ENCODE data around the gene PATE4. TPM values are rescaled to one million over a fixed set of nuclear protein-coding genes. Genes with fewer than 3 reads are reported as not detected.
"Not testable (repeated sequence)": the region's sequence is repeated elsewhere in the genome, so short reads cannot be mapped to it uniquely, and the experiment has no call there.

The PATE4 gene
- total RNA-seq, 1 experiment from 2014 or later, result not detected

DNA sequence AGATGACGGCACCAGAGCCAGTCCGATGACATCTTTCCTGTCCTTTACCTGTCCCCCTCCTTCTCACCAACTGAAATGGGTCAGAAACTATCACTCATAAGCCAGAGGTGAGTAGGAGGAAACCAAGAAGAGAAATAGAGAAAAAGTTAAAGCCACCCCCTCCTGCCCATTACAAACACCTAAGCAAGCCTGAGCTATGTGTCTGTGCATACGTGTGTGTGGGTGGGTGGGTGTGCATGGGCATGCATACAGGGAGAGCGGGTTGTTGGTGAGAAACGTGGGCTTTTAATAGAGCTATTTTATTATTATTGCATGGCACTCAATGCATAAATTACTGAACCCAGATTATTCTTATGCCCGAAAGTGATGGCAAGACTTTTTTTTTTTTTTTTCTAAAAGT lies 2.6 kb downstream of the PATE4 start:
- intact Hi-C loops (cut with micrococcal nuclease; ENCODE audit: unreplicated experiment), result no loop called here
- H3K36me3 Mint-ChIP-seq (ENCODE audit: insufficient read depth, unreplicated experiment), result no peaks in the 10 kb centered on the region
- BruUV-seq (replicated peaks), result no TSS peak
- TF ChIP-seq, protein P1, sequence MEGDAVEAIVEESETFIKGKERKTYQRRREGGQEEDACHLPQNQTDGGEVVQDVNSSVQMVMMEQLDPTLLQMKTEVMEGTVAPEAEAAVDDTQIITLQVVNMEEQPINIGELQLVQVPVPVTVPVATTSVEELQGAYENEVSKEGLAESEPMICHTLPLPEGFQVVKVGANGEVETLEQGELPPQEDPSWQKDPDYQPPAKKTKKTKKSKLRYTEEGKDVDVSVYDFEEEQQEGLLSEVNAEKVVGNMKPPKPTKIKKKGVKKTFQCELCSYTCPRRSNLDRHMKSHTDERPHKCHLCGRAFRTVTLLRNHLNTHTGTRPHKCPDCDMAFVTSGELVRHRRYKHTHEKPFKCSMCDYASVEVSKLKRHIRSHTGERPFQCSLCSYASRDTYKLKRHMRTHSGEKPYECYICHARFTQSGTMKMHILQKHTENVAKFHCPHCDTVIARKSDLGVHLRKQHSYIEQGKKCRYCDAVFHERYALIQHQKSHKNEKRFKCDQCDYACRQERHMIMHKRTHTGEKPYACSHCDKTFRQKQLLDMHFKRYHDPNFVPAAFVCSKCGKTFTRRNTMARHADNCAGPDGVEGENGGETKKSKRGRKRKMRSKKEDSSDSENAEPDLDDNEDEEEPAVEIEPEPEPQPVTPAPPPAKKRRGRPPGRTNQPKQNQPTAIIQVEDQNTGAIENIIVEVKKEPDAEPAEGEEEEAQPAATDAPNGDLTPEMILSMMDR (IDR thresholded peaks at IDR 0.05; ENCODE audit: unreplicated experiment), result no peak
- CTCF ChIA-PET, result no interaction called here
- DNase-seq, result no peak
- peaks cover 63% of the 10 kb centered on the region for H3K27me3 Mint-ChIP-seq (ENCODE audit: unreplicated experiment)
- H3K27ac Mint-ChIP-seq (ENCODE audit: unreplicated experiment), result no peak overlapping the region
- H3K9me3 Mint-ChIP-seq (ENCODE audit: low read depth, unreplicated experiment), result no peaks in the 10 kb centered on the region
- no peaks in the 10 kb centered on the region for H3K4me1 Mint-ChIP-seq (ENCODE audit: low read depth, unreplicated experiment)
- H3K4me3 Mint-ChIP-seq (ENCODE audit: low read depth, unreplicated experiment), result no peak overlapping the region

DNA sequence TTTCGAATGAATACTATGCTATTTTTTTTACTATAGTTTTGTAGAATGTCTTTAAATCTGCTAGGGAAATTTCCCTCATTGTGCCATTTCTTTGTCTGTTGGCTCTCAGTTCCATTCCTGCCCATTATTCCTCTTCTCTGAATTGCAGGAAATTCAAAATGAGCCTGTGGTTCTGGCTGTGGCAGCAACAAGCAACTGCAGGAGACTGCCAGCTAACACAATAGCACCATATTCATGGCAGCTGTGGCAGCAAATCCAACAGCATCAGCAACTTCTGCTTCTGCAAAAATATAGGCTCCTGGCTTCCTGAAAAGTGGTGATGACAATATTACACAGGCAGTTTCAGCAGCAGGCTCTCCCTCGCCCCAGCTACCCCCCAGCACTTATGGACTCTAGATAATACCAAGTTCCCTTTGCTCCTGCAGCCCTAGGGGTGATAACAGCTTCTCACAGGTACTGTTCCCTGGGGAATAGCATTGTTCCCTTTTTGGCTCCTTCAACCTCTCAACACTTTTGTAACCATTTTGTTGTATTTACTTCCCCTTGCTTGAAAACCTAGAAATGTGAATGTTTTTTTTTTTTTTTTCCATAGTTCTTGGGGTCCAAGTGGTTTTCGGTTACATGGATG lies 9.3 kb downstream of the PATE4 start:
- no peaks in the 10 kb centered on the region for H3K4me1 Mint-ChIP-seq (ENCODE audit: low read depth, unreplicated experiment)
- DNase-seq, result no peak
- intact Hi-C loops (cut with micrococcal nuclease; ENCODE audit: unreplicated experiment), result no loop called here
- no peaks in the 10 kb centered on the region for H3K36me3 Mint-ChIP-seq (ENCODE audit: insufficient read depth, unreplicated experiment)
- CTCF ChIA-PET, result interaction anchor here (0.7 kb wide), 1 partner anchor 15 kb away, joined by 4 read pairs; no protein-coding TSS in a partner anchor
- TF ChIP-seq, protein P1 (IDR thresholded peaks at IDR 0.05; ENCODE audit: unreplicated experiment), result no peak
- no TSS peak for BruUV-seq (replicated peaks)
- H3K9me3 Mint-ChIP-seq (ENCODE audit: low read depth, unreplicated experiment), result peaks cover 5% of the 10 kb centered on the region
- H3K27me3 Mint-ChIP-seq (ENCODE audit: unreplicated experiment), result peaks cover 30% of the 10 kb centered on the region
- H3K4me3 Mint-ChIP-seq (ENCODE audit: low read depth, unreplicated experiment), result no peak overlapping the region
- H3K27ac Mint-ChIP-seq (ENCODE audit: unreplicated experiment), result no peak overlapping the region

DNA sequence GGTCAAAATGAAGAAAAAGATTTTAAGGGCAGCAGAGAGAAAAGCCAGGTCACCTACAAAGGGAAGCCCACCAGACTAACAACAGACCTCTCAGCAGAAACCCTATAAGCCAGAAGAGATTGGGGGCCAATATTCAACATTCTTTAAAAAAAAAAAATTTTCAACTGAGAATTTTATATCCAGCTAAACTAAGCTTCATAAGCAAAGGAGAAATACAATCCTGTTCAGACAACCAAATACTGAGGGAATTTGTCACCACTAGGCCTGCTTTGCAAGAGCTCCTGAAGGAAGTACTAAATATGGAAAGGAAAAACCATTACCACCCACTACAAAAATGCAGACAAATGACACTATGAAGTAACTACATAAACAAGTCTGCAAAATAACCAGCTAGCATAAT lies 13.1 kb downstream of the PATE4 start:
- Mint-ChIP-seq H3K4me3 (ENCODE audit: low read depth, unreplicated experiment) (no peak overlapping the region), H3K27me3 (ENCODE audit: unreplicated experiment) (no peaks in the 10 kb centered on the region), H3K27ac (ENCODE audit: unreplicated experiment) (no peak overlapping the region), H3K36me3 (ENCODE audit: insufficient read depth, unreplicated experiment) (no peaks in the 10 kb centered on the region), H3K9me3 (ENCODE audit: low read depth, unreplicated experiment) (peaks cover 5% of the 10 kb centered on the region), H3K4me1 (ENCODE audit: low read depth, unreplicated experiment) (no peaks in the 10 kb centered on the region)
- CTCF ChIA-PET, result no interaction called here
- no peak for DNase-seq
- TF ChIP-seq, protein P1 (IDR thresholded peaks at IDR 0.05; ENCODE audit: unreplicated experiment), result no peak
- intact Hi-C loops (cut with micrococcal nuclease; ENCODE audit: unreplicated experiment), result no loop called here
- no TSS peak for BruUV-seq (replicated peaks)

DNA sequence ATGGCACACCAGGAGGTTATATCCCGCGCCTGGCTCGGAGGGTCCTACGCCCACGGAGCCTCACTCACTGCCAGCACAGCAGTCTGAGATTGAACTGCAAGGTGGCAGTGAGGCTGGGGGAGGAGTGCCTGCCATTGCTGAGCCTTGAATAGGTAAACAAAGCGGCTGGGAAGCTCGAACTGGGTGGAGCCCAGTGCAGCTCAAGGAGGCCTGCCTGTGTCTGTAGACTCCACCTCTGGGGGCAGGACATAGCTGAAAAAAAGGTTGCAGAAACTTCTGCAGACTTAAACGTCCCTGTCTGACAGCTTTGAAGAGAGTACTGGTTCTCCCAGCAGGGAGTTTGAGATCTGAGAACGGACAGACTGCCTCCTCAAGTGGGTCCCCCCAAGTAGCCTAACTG lies 24.6 kb downstream of the PATE4 start:
- BruUV-seq (replicated peaks); H3K27ac Mint-ChIP-seq (ENCODE audit: unreplicated experiment); intact Hi-C loops (cut with micrococcal nuclease; ENCODE audit: unreplicated experiment); H3K36me3 Mint-ChIP-seq (ENCODE audit: insufficient read depth, unreplicated experiment); H3K4me1 Mint-ChIP-seq (ENCODE audit: low read depth, unreplicated experiment); CTCF ChIA-PET; H3K9me3 Mint-ChIP-seq (ENCODE audit: low read depth, unreplicated experiment): not testable (repeated sequence)
- peak; percentile 35 for DNase-seq
- Mint-ChIP-seq H3K4me3 (ENCODE audit: low read depth, unreplicated experiment) (peak overlapping the region; percentile 56), H3K27me3 (ENCODE audit: unreplicated experiment) (peaks cover 39% of the 10 kb centered on the region)

DNA sequence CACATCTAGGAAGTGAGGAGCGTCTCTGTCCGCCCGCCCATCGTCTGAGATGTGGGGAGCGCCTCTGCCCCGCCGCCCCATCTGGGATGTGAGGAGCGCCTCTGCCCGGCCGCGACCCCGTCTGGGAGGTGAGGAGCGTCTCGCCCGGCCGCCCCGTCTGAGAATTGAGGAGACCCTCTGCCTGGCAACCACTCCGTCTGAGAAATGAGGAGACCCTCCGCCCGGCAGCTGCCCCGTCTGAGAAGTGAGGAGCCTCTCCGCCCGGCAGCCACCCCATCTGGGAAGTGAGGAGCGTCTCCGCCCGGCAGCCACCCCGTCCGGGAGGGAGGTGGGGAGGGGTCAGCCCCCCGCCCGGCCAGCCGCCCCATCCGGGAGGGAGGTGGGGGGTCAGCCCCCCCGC lies 29.7 kb downstream of the PATE4 start:
- H3K4me1 Mint-ChIP-seq (ENCODE audit: low read depth, unreplicated experiment); intact Hi-C loops (cut with micrococcal nuclease; ENCODE audit: unreplicated experiment); H3K36me3 Mint-ChIP-seq (ENCODE audit: insufficient read depth, unreplicated experiment); H3K9me3 Mint-ChIP-seq (ENCODE audit: low read depth, unreplicated experiment); H3K27ac Mint-ChIP-seq (ENCODE audit: unreplicated experiment); CTCF ChIA-PET; BruUV-seq (replicated peaks); H3K4me3 Mint-ChIP-seq (ENCODE audit: low read depth, unreplicated experiment); DNase-seq: not testable (repeated sequence)
- peaks cover 30% of the 10 kb centered on the region for H3K27me3 Mint-ChIP-seq (ENCODE audit: unreplicated experiment)

DNA sequence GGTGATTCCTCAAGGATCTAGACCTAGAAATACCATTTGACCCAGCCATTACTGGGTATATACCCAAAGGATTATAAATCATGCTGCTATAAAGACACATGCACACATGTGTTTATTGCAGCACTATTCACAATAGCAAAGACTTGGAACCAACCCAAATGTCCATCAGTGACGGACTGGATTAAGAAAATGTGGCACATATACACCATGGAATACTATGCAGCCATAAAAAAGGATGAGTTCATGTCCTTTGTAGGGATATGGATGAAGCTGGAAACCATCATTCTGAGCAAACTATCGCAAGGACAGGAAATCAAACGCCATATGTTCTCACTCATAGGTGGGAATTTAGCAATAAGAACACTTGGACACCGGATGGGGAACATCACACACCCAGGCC lies 32.2 kb downstream of the PATE4 start:
- CTCF ChIA-PET; DNase-seq; BruUV-seq (replicated peaks); H3K36me3 Mint-ChIP-seq (ENCODE audit: insufficient read depth, unreplicated experiment); H3K4me3 Mint-ChIP-seq (ENCODE audit: low read depth, unreplicated experiment); H3K27ac Mint-ChIP-seq (ENCODE audit: unreplicated experiment); intact Hi-C loops (cut with micrococcal nuclease; ENCODE audit: unreplicated experiment); H3K4me1 Mint-ChIP-seq (ENCODE audit: low read depth, unreplicated experiment); H3K9me3 Mint-ChIP-seq (ENCODE audit: low read depth, unreplicated experiment): not testable (repeated sequence)
- peaks cover 25% of the 10 kb centered on the region for H3K27me3 Mint-ChIP-seq (ENCODE audit: unreplicated experiment)

Measured in Calu3 (cell line).